ENCODE data around the gene PLCL2.

Gene PLCL2

DNA sequence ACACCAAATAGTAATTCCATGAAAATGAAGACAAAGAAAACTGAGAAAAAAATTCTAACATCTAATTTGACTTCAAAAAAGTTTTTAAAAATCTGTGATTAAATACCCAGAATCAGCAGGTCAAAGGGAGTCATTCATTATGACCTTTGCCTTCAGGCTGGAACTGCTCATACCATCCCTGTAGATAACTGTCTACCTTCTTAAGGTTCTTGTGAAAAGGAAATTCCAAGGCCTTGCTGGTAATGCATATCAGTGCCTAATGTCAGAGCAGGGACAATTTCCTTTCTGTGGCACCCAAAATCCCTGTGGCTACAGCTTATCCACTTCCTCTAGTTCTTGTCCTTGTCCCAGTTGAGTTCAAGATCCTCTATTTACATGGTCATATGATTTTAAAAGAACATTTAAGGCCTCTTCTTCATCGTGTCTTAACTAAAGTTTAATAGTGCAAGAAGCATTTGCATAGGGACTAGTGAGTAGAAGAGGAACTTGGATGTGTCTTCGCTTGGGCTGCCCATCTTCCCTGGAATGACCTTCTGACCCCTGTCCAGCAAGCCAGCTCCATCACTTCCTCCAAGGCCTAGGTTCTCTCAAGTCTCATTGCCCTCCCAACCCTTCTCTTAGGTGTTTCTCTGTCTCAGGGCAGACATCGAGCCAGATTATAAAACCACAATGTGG lies 8.7 kb upstream of the PLCL2 start:
- DNase-seq (ENCODE audit: low read depth): no peak
- no peak overlapping the region for H3K4me3 ChIP-seq (ENCODE audit: low read length)
- TF ChIP-seq, protein P1, sequence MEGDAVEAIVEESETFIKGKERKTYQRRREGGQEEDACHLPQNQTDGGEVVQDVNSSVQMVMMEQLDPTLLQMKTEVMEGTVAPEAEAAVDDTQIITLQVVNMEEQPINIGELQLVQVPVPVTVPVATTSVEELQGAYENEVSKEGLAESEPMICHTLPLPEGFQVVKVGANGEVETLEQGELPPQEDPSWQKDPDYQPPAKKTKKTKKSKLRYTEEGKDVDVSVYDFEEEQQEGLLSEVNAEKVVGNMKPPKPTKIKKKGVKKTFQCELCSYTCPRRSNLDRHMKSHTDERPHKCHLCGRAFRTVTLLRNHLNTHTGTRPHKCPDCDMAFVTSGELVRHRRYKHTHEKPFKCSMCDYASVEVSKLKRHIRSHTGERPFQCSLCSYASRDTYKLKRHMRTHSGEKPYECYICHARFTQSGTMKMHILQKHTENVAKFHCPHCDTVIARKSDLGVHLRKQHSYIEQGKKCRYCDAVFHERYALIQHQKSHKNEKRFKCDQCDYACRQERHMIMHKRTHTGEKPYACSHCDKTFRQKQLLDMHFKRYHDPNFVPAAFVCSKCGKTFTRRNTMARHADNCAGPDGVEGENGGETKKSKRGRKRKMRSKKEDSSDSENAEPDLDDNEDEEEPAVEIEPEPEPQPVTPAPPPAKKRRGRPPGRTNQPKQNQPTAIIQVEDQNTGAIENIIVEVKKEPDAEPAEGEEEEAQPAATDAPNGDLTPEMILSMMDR (conservative IDR thresholded peaks at IDR 0.05; ENCODE audit: low read length): no peak

DNA sequence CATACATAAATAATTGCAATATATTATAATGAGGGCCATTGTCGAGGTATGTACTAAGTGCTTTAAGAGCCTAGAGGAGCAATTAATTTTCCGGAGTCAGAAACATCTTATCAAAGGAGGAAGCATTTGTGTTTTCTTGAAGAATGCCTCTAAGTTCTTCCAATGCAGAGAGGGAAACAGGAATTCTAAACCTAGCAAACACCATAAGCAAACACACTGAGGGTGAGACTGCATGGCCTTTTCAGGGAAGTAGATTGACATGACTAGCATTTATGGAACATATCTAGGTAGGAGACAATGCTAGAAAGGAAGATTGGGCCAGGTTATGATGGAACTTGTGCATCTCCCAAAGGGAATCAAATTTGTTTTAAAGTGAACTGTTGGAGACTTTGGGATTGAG lies 7.2 kb upstream of the PLCL2 start:
- TF ChIP-seq, protein P1 (conservative IDR thresholded peaks at IDR 0.05; ENCODE audit: low read length): no peak
- no peak overlapping the region for H3K4me3 ChIP-seq (ENCODE audit: low read length)
- no peak for DNase-seq (ENCODE audit: low read depth)

DNA sequence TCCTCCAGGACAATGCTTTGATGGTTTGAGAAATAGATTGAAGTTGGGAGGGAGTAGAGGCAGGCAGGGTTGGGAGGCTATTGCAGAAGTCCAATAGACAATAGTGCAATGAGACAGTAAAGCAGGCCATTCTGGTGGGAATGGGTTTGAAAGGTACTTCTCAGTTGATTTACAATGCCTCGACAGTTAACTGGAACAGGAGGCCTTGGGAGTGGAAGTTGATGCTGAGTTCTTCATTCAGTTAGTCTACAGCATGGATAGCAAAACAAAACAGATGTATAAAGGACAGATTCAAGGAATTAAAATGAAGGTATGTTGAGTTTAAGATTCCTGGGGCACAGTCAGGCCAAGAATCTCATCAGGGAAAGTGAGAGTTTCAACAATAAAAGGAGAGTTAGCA lies 6.8 kb upstream of the PLCL2 start:
- DNase-seq (ENCODE audit: low read depth): no peak
- H3K4me3 ChIP-seq (ENCODE audit: low read length): no peak overlapping the region
- TF ChIP-seq, protein P1 (conservative IDR thresholded peaks at IDR 0.05; ENCODE audit: low read length): no peak

DNA sequence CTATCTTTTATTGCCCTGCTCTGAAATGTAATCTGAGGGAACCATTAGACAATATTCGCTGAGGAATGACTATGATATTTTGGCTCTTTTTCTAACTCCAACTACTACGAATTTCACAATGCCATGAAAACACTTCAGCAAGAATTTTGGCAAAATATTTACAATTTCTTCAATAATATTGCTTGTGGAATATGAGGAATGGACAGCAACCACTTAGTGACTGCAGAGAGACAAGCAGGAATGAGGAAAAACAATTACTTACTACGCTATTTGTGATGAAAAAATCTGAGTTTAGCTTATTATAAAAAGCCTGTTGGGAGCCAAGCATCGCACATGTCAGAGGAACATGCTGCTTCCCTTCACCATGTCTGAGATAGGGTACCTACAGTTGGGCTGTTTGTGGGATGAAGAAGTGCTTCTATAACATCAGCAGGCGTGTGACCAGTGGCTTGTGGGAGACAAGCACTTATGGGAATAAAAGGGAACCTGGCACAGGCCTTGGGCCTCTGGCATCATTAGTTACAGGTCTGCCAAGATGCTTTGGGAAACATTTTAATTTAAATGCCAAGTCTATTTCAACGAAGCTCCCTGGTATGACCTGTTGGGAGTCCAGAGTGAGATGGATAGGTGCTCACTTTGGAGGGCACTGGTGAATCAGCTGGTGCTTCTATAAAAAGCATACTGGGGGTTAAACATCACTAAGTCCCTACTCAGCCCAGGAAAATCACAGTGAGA lies 2.7 kb upstream of the PLCL2 start:
- peak; percentile 49 for DNase-seq (ENCODE audit: low read depth)
- H3K4me3 ChIP-seq (ENCODE audit: low read length): no peak overlapping the region
- TF ChIP-seq, protein P1 (conservative IDR thresholded peaks at IDR 0.05; ENCODE audit: low read length): no peak

DNA sequence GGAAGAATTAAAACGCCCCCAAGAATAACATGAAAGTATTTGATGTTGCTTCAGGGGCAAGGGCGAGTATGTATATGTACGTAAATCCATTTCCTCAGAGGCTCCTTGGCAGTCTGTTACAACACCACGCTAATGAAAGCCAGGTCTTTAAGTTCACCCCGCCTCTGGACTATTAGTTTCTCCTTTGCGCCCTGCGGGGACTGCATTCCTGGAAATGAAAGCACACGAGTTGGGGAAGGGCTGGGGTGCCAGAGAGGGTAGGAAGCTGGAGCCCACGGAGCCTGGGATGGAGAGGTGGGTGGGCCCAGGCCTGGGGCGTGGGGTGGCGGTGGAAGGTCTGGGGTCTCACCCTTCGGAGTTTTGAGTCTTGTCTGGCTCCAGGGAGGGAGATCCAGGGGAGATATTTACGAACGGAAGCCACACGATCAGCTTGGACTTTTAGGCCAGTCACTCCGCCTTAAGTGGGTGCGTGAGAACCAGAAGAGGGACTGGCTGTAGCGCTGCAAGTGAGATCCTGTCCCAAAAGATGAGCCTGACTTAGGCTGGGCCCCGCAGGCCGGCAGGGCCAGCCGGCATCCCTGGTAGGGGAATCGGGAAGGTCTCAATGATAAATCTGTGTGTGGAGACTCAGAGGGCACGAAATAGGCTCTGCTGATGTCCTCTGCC lies 1.6 kb upstream of the PLCL2 start:
- H3K4me3 ChIP-seq (ENCODE audit: low read length): no peak overlapping the region
- DNase-seq (ENCODE audit: low read depth): peak; percentile 30
- TF ChIP-seq, protein P1 (conservative IDR thresholded peaks at IDR 0.05; ENCODE audit: low read length): no peak

DNA sequence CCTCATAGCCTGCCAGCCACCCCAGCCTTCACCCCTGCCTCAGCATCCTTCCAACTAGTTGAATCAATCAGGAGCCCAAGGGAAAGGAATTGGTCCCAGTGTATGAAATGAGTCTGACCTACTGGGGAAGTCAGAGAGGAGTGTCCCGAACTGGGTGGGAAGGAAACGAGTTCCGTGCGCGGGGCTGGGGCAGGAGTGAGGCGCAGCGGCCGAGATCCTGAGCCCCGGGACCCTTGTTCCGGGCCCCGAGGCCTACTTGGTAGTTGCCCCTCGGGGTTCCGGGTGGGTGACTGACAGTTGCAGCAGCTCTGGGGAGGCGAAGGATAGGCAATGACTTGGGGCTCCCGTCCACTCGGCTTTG lies 1.1 kb upstream of the PLCL2 start:
- peak overlapping the region; percentile 85 for H3K4me3 ChIP-seq (ENCODE audit: low read length)
- no peak for DNase-seq (ENCODE audit: low read depth)
- TF ChIP-seq, protein P1 (conservative IDR thresholded peaks at IDR 0.05; ENCODE audit: low read length): no peak

Measured in AG10803 (cell line).